GM19467 (cell line): ENCODE measurements around the gene GRAP2.

ENCODE experiments used
- ATAC-seq: cut with Tn5 transposase; IDR thresholded peaks from one replicate; pipeline ENCODE4 v1.9.1; 2021; ENCODE audit warnings: mild to moderate bottlenecking, moderate library complexity; ENCODE audit not compliant: unreplicated experiment

GRAP2 gene

DNA sequence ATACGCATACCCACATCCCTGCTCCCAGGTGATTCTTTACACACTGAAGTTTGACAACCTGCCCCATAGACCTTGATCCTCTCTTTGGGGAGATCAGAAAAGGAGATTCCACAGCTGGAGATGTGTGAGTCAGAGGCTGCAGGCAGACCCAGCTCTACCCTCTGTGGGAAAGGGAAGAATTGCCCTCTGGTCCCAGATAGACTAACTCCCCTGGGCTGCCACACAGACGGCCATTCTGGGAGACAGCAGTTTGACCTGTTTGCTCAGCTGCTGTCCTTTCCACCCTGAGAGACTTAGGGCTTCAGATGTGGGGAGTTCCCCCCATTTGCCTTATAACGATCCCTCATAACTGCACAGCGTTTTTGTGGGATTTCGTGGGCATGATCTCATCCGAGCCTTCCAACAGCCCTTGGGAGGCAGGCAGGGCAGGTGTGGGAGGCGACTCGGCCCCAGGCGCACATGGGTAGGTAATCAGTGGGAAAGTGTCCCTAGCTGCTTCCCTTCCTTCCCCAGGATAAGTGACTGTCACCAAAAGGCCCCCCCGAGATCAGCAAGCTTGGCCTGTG lies 107.9 kb downstream of the GRAP2 start:
- no peak for ATAC-seq

DNA sequence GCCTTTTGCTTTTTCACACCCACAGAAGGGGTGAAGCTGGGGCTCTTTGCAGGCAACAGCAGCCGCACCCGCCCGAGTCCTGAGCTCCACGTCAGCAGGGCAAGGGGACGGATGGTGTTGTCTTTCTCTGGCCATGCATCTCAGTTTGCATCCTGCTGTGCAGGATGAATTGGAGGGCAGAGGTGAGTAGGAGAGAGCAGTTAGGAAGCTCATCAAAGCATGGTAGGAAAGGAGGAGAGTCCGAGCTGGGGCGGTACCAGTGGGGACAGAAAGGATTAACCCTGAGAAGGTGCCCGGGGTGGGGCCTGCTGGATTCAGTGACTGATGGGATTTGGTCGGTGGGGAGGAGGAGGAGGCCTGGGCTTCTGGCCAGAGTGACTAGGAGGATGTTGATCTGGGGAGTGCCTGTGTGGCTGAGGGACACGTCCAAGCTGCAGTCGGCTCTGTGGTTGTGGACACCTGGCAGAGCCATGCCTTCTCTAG lies 108.4 kb downstream of the GRAP2 start:
- no peak for ATAC-seq

DNA sequence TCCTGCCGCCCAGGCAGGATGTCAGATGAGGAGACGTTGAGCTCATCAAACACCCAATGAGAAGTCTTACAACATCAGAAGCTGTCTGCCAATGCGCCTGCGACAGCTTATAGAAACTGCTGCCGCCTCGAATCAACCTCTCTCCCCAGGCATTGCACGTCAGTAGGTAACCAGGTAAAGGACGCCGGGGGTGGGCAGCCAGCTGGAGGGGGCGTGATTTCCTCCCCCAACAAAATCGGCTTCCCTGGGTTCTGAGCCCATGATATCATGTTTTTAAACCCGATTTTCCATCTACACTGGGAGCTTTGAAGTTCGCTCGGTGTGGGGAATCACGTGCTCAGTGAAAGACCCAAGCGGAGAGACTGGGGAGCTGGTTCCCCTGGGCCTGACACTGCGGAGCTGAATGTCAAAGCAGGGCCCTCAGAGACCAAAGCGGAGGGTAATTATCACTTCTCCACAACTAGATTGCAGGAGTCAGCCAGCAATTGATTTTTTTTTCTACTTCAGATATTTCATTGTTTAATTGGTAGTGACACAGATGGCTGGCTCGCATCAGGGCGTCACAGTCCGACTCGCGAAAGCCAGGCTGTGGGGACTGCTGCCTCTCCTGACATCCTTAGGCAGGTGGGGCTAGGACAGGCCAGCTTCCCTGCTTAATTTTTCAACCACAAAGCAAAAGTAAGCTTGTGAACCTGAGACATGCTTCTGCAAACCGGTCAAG lies 109.2 kb downstream of the GRAP2 start:
- no peak for ATAC-seq

DNA sequence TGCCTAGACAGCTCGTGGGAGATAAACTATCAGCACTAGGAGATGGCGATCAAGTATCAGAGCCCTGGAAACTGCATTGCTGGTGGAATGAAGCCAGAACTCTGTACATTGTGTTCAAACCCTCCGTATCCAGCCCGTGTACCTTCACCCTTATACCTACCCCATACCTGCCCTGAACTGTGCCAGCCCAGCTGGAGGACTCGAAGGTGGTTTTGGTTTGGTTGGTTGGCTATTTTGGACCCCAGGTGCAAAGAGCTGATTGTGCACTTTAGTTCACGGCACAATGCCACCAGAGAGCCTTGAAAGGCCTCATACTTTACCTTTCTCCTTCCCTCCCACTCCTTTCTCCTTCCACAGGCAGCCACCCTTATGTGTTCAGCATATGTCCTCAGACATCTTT lies 109.9 kb downstream of the GRAP2 start:
- ATAC-seq, result no peak

DNA sequence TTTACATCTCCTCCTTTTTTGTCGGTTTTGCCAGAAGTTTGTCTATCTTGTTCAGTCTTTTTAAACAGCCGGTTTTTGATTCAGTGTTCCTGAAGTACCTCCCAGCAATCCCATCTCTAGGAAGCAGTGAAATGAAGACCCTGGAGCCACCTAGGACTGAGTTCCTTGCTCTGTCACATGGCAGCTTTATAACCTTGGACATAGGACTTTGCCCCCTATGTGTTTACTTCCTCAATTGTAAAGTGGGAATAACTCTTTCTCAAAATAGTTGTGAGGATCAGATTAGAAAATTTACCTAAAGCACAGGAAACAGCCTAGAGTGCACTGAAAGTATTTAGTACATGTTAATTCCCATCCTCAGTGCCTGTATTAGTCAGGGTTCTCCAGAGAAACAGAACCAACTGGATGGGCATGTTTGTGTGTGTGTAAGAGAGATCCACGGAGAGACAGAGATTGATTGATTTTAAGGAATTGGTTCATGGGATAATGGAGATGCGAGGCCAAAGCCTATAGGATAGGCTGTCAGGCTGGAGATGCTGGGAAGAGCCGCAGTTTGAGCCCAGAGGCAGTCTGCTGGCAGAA lies 113.9 kb downstream of the GRAP2 start:
- ATAC-seq, result no peak

DNA sequence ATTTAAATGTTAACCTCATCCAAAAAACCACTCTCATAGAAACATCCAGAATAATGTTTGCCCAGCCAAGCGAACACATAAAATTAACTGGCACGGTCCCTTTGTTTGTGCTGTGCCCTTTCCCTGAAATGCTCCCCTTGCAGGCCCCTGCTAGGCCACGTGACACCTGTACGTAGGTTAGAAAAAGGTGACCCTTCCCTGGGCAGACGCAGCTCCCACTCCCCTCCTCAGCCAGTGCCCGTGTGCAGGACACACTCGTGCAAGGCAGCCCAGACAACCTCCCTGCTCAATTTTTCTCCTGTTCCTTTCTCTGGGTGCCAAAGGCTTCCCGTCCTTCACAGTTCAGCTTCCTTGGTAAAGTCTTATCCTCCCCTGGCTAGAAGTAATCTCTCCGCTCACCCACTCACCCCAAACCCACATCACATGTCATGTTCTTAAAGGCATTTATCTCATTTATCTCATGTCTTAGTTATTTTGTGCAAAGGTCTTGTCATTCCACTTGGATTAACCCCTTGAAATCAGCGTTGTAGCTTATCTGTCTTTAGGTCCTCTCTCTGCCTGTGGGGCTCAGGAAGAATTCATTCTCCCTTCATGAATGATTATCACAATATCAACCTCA lies 114.6 kb downstream of the GRAP2 start:
- no peak for ATAC-seq

DNA sequence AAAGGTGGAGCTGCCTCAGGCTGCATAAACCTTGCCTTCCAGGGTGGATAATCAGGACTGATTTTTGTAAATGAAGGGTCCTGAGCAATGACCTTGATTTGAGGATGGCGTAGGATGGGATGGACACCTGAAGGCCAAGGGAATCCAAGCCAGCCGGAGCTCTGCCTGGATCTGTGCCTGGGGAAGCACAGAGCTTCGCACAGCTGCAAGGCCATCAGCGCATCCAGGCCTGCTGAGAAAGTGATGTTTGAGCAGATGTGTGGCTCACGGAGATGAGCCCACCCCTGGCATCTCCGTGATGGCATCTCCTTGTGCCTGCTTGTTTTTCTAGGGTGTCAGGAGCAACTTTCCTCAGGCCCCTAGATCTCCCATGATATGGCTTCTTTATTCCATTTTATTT lies 117.2 kb downstream of the GRAP2 start:
- no peak for ATAC-seq

DNA sequence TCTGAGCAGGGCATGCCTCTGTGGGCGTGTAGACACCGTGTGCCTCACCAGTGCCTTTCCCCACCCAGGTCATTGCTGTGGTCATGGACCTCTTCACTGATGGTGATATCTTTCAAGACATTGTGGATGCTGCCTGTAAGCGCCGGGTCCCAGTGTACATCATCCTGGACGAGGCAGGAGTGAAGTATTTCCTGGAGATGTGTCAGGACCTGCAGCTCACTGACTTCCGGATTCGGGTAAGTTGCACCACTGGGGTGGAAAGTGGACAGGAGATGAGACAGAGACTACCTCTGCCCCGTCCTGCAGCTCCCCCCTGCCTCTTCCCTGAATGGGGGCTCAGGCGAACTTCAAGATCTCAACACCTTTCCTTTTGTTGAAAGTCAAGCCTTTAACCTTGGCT lies 118.2 kb downstream of the GRAP2 start:
- no peak for ATAC-seq

DNA sequence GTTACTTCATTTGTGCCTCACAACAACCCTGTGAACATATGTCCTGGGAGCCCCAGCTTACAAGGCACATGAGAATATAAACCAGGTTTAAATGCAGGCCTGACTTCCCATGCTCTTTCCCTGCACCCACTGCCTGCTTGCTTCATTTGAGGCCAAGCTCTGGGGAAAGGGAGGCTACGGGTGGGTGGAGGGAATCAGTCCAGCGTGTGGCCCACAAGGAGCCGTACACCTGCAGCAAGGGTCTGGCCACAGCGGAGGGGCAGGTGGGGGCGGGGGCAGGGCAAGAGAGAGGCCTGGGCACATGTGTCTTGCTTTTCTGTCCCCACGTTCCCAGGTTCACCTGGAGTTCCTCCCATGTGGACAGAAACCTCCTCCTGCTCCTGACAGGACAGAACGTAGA lies 120.1 kb downstream of the GRAP2 start:
- ATAC-seq, result no peak

DNA sequence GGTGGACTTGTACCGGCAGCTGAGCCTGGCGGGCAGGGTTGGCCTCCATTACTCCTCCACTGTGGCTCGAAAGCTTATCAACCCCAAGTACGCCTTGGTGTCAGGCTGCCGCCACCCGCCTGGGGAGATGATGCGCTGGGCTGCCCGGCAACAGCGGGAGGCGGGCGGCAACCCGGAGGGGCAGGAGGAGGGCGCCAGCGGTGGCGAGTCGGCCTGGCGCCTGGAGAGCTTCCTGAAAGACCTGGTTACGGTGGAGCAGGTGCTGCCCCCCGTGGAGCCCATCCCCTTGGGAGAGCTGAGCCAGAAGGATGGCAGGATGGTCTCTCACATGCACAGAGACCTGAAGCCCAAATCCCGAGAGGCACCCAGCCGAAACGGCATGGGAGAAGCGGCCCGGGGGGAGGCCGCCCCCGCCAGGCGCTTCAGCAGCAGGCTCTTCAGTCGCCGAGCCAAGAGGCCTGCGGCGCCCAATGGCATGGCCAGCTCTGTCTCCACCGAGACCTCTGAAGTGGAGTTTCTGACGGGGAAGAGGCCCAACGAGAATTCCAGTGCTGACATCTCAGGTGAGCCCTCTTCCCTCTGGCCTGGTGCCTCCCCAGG lies 120.6 kb downstream of the GRAP2 start:
- no peak for ATAC-seq

DNA sequence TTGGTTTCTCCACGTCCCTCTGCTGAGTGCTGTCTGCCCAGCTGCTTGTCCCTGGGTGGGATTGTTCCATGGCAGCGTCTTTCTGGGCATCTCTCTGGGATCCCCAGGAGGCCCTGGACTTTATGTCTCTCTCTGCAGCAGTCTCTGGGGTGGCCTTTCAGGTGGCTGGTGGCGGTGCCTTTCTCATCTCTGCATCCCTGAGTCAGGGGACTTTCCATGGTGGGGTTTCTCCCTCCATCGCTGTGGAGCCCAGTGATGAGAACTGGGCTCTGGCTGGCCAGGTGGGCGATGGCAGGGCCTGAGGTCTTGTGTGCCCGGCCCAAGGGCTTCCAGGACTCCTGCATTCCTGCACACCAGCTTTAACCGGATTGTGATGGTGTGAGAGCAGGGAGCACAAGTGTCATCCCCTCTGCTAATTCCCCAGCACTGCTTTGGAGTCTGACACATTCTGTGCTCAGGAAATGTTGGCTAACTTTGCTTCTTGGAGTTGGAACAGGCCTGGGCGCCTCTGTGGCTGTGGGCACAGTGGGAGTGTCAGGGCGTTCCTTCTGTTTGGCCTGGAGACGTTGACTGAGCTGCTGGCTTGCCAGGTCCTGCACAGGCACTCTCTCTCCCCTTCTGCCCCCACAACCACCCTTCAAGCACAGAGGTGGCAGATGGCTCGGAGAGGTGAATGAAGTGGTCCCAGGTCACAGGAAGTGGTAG lies 121.8 kb downstream of the GRAP2 start:
- ATAC-seq, result no peak
